Effector CD8-positive, alpha-beta T cell (primary cell): ENCODE data around the gene INTS11.
A peak's percentile ranks its signal among the peaks of the same experiment; 100 is the strongest.

Experiments
- DNase-seq: peaks from one replicate; lab custom pipeline; 2025; lab: John Stamatoyannopoulos, UW

INTS11 gene

GRCh38 chr1:1357871-1358432, 33.5 kb upstream of the INTS11 start:
- DNase-seq, result no peak

- DNase-seq, result no peak
These were observed 32.4 kb upstream of the INTS11 start for GRCh38 chr1:1356796-1357401.

GRCh38 chr1:1356166-1356795, 31.8 kb upstream of the INTS11 start:
- no peak for DNase-seq

GRCh38 chr1:1355416-1355815, 31.0 kb upstream of the INTS11 start:
- DNase-seq, result no peak

- no peak for DNase-seq
These were observed 30.1 kb upstream of the INTS11 start for GRCh38 chr1:1354271-1355247.

GRCh38 chr1:1353389-1354151, 29.1 kb upstream of the INTS11 start:
- DNase-seq, result no peak

GRCh38 chr1:1352786-1353388, 28.4 kb upstream of the INTS11 start:
- no peak for DNase-seq

- DNase-seq, result no peak
These were observed 27.3 kb upstream of the INTS11 start for GRCh38 chr1:1351511-1352427.

- DNase-seq, result peak; percentile 65
These were observed 25.0 kb upstream of the INTS11 start, which contains the start of gene DVL1 for GRCh38 chr1:1349256-1350012. DVL1 (minus strand) TSS chr1:1349418; CDS start chr1:1349065, 353 bp downstream.

GRCh38 chr1:1348420-1349255, 24.2 kb upstream of the INTS11 start:
- no peak for DNase-seq

GRCh38 chr1:1347663-1348419, 23.4 kb upstream of the INTS11 start:
- no peak for DNase-seq

- DNase-seq, result no peak
These were observed 22.7 kb upstream of the INTS11 start for GRCh38 chr1:1347026-1347595.

GRCh38 chr1:1346501-1346890, 22.0 kb upstream of the INTS11 start:
- DNase-seq, result no peak

GRCh38 chr1:1345860-1346500, 21.5 kb upstream of the INTS11 start:
- DNase-seq, result no peak

GRCh38 chr1:1345384-1345783, 20.9 kb upstream of the INTS11 start:
- no peak for DNase-seq

- DNase-seq, result no peak
These were observed 20.3 kb upstream of the INTS11 start for GRCh38 chr1:1344655-1345361.
